ENCODE results near the gene PDIA2.

Gene PDIA2

DNA sequence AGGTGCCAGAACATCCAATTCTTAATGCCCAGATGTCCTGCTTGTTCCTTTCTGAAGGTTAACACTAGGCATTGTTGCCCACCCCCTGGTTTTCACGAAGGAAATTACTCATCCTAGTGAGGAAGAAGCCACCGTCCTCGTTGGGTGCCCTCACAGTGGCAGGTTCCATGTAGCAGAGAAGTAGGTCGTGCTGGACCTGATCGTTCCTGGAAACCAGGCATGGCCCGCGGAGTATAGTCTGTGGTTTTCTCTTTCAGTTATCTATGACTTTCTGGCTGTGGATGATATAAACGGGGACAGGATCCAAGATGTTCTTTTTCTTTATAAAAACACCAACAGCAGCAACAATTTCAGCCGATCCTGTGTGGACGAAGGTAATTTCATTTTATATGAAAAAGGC lies 23.7 kb upstream of the PDIA2 start:
- no peak for DNase-seq (ENCODE audit: low read depth, low spot score)

GRCh38 chr16:259814-260253 lies 23.1 kb upstream of the PDIA2 start:
- no peaks in the 10 kb centered on the region for H3K9me3 ChIP-seq (ENCODE audit: insufficient read depth, low read length)
- no peak overlapping the region for H3K4me3 ChIP-seq (ENCODE audit: insufficient read length, low read depth)
- no peak for TF ChIP-seq ZNF274 (IDR thresholded peaks at IDR 0.05; ENCODE audit: low read depth, low read length)
- no peak for TF ChIP-seq SUZ12 (IDR thresholded peaks at IDR 0.05; ENCODE audit: extremely low read depth, insufficient read depth, insufficient read length)
- TF ChIP-seq YY1 (IDR thresholded peaks at IDR 0.05; ENCODE audit: insufficient read depth, insufficient read length) = no peak
- no peaks in the 10 kb centered on the region for H3K27me3 ChIP-seq (ENCODE audit: insufficient read depth, insufficient read length)
- H3K36me3 ChIP-seq (ENCODE audit: insufficient read depth, insufficient read length, low read length) = peaks cover 76% of the 10 kb centered on the region
- no peaks in the 10 kb centered on the region for H3K4me1 ChIP-seq (ENCODE audit: insufficient read depth, insufficient read length)
- no peak for DNase-seq (ENCODE audit: low read depth, low spot score)
- H3K9ac ChIP-seq (ENCODE audit: insufficient read length, low read depth) = no peak overlapping the region

More for the DNA sequence above, 23.7 kb upstream of the PDIA2 start:
- no peaks in the 10 kb centered on the region for H3K4me1 ChIP-seq (ENCODE audit: insufficient read depth, insufficient read length)
- H3K9ac ChIP-seq (ENCODE audit: insufficient read length, low read depth) = no peak overlapping the region
- H3K27me3 ChIP-seq (ENCODE audit: insufficient read depth, insufficient read length) = no peaks in the 10 kb centered on the region
- H3K36me3 ChIP-seq (ENCODE audit: insufficient read depth, insufficient read length, low read length) = peaks cover 76% of the 10 kb centered on the region
- no peaks in the 10 kb centered on the region for H3K9me3 ChIP-seq (ENCODE audit: insufficient read depth, low read length)
- no peak overlapping the region for H3K4me3 ChIP-seq (ENCODE audit: insufficient read length, low read depth)
- TF ChIP-seq YY1 (IDR thresholded peaks at IDR 0.05; ENCODE audit: insufficient read depth, insufficient read length) (no peak), ZNF274 (IDR thresholded peaks at IDR 0.05; ENCODE audit: low read depth, low read length) (no peak), SUZ12 (IDR thresholded peaks at IDR 0.05; ENCODE audit: extremely low read depth, insufficient read depth, insufficient read length) (no peak)

DNA sequence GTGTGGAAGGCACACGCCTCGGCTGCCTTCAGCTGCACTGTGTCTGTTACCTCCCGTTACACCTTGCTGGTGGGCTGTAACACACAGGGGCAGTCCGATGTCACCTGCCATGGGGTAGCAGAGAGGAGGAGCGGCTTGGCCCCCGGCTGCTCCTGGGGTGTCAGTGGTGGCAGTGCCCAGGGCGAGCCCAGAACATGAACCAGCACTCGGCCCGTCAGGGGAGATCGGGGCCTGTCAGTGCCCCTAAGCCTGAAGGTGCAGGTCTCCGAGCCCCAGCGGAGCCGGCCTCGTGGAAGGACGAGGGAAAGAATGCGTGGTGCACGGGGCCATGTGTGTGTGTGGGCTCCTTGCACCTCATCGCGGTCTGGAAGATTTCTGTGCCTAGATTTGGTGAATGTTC lies 22.6 kb upstream of the PDIA2 start:
- Histone ChIP-seq H3K27me3 (ENCODE audit: insufficient read depth, insufficient read length) (no peaks in the 10 kb centered on the region), H3K9me3 (ENCODE audit: insufficient read depth, low read length) (no peaks in the 10 kb centered on the region), H3K4me1 (ENCODE audit: insufficient read depth, insufficient read length) (no peaks in the 10 kb centered on the region), H3K4me3 (ENCODE audit: insufficient read length, low read depth) (no peak overlapping the region), H3K36me3 (ENCODE audit: insufficient read depth, insufficient read length, low read length) (peaks cover 77% of the 10 kb centered on the region), H3K9ac (ENCODE audit: insufficient read length, low read depth) (no peak overlapping the region)
- TF ChIP-seq YY1 (IDR thresholded peaks at IDR 0.05; ENCODE audit: insufficient read depth, insufficient read length) = no peak
- no peak for TF ChIP-seq SUZ12 (IDR thresholded peaks at IDR 0.05; ENCODE audit: extremely low read depth, insufficient read depth, insufficient read length)
- no peak for TF ChIP-seq ZNF274 (IDR thresholded peaks at IDR 0.05; ENCODE audit: low read depth, low read length)
- no peak for DNase-seq (ENCODE audit: low read depth, low spot score)

- H3K4me3 ChIP-seq (ENCODE audit: insufficient read length, low read depth) = no peak overlapping the region
- no peaks in the 10 kb centered on the region for H3K9me3 ChIP-seq (ENCODE audit: insufficient read depth, low read length)
- no peak overlapping the region for H3K9ac ChIP-seq (ENCODE audit: insufficient read length, low read depth)
- TF ChIP-seq SUZ12 (IDR thresholded peaks at IDR 0.05; ENCODE audit: extremely low read depth, insufficient read depth, insufficient read length) = no peak
- no peak for TF ChIP-seq ZNF274 (IDR thresholded peaks at IDR 0.05; ENCODE audit: low read depth, low read length)
- no peak for TF ChIP-seq YY1 (IDR thresholded peaks at IDR 0.05; ENCODE audit: insufficient read depth, insufficient read length)
- no peaks in the 10 kb centered on the region for H3K4me1 ChIP-seq (ENCODE audit: insufficient read depth, insufficient read length)
- H3K27me3 ChIP-seq (ENCODE audit: insufficient read depth, insufficient read length) = no peaks in the 10 kb centered on the region
- no peak for DNase-seq (ENCODE audit: low read depth, low spot score)
- peaks cover 76% of the 10 kb centered on the region for H3K36me3 ChIP-seq (ENCODE audit: insufficient read depth, insufficient read length, low read length)
These were observed 21.8 kb upstream of the PDIA2 start for GRCh38 chr16:261031-261691.

DNA sequence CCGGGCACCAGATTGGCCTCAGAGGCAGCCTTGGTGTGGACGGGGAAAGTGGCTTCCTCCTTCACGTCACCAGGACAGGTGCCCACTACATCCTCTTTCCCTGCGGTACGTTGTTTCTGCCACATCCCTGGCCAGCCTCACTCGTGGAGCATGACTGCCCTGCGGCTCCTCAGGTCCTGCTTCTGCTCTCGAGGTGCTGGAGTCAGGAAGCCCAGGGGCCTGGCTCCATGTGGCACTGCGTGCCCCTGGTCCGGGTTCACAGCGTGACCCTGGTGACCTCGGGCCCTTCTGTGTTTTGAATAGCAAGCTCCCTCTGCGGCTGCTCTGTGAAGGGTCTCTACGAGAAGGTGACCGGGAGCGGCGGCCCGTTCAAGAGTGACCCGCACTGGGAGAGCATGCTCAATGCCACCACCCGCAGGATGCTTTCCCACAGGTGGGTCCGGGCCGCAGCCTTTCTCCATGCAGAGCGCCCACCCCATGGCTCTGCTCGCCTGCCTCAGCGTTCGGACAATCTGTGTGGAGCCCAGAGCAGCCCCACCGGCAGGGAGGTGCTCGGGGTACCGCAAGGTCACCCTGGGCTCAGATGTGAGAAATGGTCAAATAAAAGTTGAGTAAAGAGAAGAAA lies 20.7 kb upstream of the PDIA2 start:
- no peak for DNase-seq (ENCODE audit: low read depth, low spot score)
- no peaks in the 10 kb centered on the region for H3K4me1 ChIP-seq (ENCODE audit: insufficient read depth, insufficient read length)
- H3K27me3 ChIP-seq (ENCODE audit: insufficient read depth, insufficient read length) = no peaks in the 10 kb centered on the region
- H3K4me3 ChIP-seq (ENCODE audit: insufficient read length, low read depth) = no peak overlapping the region
- H3K9me3 ChIP-seq (ENCODE audit: insufficient read depth, low read length) = no peaks in the 10 kb centered on the region
- peaks cover 72% of the 10 kb centered on the region for H3K36me3 ChIP-seq (ENCODE audit: insufficient read depth, insufficient read length, low read length)
- TF ChIP-seq SUZ12 (IDR thresholded peaks at IDR 0.05; ENCODE audit: extremely low read depth, insufficient read depth, insufficient read length) (no peak), YY1 (IDR thresholded peaks at IDR 0.05; ENCODE audit: insufficient read depth, insufficient read length) (no peak), ZNF274 (IDR thresholded peaks at IDR 0.05; ENCODE audit: low read depth, low read length) (no peak)
- H3K9ac ChIP-seq (ENCODE audit: insufficient read length, low read depth) = no peak overlapping the region

DNA sequence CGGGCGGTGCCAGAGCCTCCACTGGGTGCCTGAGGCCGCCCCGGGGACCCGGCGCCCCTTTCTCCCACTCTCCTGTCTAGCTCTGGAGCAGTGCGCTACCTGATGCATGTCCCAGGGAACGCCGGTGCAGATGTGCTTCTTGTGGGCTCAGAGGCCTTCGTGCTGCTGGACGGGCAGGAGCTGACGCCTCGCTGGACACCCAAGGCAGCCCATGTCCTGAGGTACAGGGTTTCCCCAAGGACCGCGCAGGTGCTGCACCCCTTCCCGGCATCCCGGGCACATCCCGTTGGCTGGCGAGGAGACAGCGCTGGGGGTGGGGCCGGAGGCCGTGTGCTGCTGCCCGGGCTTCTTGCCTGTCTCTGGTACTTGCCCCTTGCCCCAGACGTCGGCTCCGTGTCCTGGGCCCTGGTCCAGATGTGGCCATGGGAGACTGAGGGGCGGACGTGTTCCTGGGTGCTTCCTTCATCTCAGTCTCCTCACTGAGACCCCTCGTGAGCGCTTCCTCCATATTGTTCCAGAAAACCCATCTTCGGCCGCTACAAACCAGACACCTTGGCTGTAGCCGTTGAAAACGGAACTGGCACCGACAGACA lies 19.7 kb upstream of the PDIA2 start:
- H3K4me3 ChIP-seq (ENCODE audit: insufficient read length, low read depth) = no peak overlapping the region
- no peaks in the 10 kb centered on the region for H3K27me3 ChIP-seq (ENCODE audit: insufficient read depth, insufficient read length)
- no peaks in the 10 kb centered on the region for H3K9me3 ChIP-seq (ENCODE audit: insufficient read depth, low read length)
- H3K36me3 ChIP-seq (ENCODE audit: insufficient read depth, insufficient read length, low read length) = peaks cover 69% of the 10 kb centered on the region
- H3K4me1 ChIP-seq (ENCODE audit: insufficient read depth, insufficient read length) = no peaks in the 10 kb centered on the region
- TF ChIP-seq ZNF274 (IDR thresholded peaks at IDR 0.05; ENCODE audit: low read depth, low read length) = no peak
- TF ChIP-seq YY1 (IDR thresholded peaks at IDR 0.05; ENCODE audit: insufficient read depth, insufficient read length) = no peak
- TF ChIP-seq SUZ12 (IDR thresholded peaks at IDR 0.05; ENCODE audit: extremely low read depth, insufficient read depth, insufficient read length) = no peak
- no peak overlapping the region for H3K9ac ChIP-seq (ENCODE audit: insufficient read length, low read depth)
- no peak for DNase-seq (ENCODE audit: low read depth, low spot score)

DNA sequence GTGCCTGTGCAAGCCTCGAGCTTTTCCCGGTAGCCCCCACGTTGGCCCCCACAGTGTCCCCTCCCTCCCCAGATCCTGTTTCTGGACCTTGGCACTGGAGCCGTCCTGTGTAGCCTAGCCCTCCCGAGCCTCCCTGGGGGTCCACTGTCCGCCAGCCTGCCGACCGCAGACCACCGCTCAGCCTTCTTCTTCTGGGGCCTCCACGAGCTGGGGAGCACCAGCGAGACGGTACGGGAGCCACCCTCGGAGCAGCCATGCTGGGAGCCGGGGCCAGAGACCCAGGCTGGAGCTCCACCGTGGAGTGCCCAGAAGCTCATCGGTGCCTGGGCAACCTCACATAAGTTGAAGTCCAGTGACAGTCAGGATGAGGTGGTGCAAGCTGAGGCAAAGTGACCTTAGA lies 19.0 kb upstream of the PDIA2 start:
- Histone ChIP-seq H3K27me3 (ENCODE audit: insufficient read depth, insufficient read length) (no peaks in the 10 kb centered on the region), H3K9ac (ENCODE audit: insufficient read length, low read depth) (no peak overlapping the region), H3K4me3 (ENCODE audit: insufficient read length, low read depth) (no peak overlapping the region), H3K4me1 (ENCODE audit: insufficient read depth, insufficient read length) (no peaks in the 10 kb centered on the region), H3K9me3 (ENCODE audit: insufficient read depth, low read length) (no peaks in the 10 kb centered on the region), H3K36me3 (ENCODE audit: insufficient read depth, insufficient read length, low read length) (peaks cover 67% of the 10 kb centered on the region)
- no peak for DNase-seq (ENCODE audit: low read depth, low spot score)
- TF ChIP-seq YY1 (IDR thresholded peaks at IDR 0.05; ENCODE audit: insufficient read depth, insufficient read length) = no peak
- no peak for TF ChIP-seq ZNF274 (IDR thresholded peaks at IDR 0.05; ENCODE audit: low read depth, low read length)
- TF ChIP-seq SUZ12 (IDR thresholded peaks at IDR 0.05; ENCODE audit: extremely low read depth, insufficient read depth, insufficient read length) = no peak

All from NT2/D1 (cell line).